ENCODE measurements around the gene SEMA3A. TPM values are rescaled to one million over a fixed set of nuclear protein-coding genes. Genes with fewer than 3 reads are reported as not detected.

SEMA3A gene
- total RNA-seq, 1 experiment from 2014 or later: 20.2 TPM

GRCh38 chr7:83946801-83947200, 247.8 kb downstream of the SEMA3A start:
- TF ChIP-seq CTCF (IDR thresholded peaks at IDR 0.05; ENCODE audit: unreplicated experiment): no peak
- Mint-ChIP-seq H3K36me3 (ENCODE audit: insufficient read depth, unreplicated experiment) (no peaks in the 10 kb centered on the region), H3K4me1 (ENCODE audit: low read depth, unreplicated experiment) (no peaks in the 10 kb centered on the region), H3K27ac (ENCODE audit: unreplicated experiment) (no peak overlapping the region), H3K27me3 (ENCODE audit: unreplicated experiment) (no peaks in the 10 kb centered on the region), H3K9me3 (ENCODE audit: low read depth, unreplicated experiment) (no peaks in the 10 kb centered on the region), H3K4me3 (ENCODE audit: low read depth, unreplicated experiment) (no peak overlapping the region)
- intact Hi-C loops (cut with micrococcal nuclease; ENCODE audit: unreplicated experiment): no loop called here
- CTCF ChIA-PET: no interaction called here
- DNase-seq: no peak
- no TSS peak for BruUV-seq (replicated peaks)

GRCh38 chr7:83941300-83941699, 253.3 kb downstream of the SEMA3A start:
- no peak for DNase-seq
- intact Hi-C loops (cut with micrococcal nuclease; ENCODE audit: unreplicated experiment): no loop called here
- H3K4me1 Mint-ChIP-seq (ENCODE audit: low read depth, unreplicated experiment): no peaks in the 10 kb centered on the region
- no peaks in the 10 kb centered on the region for H3K9me3 Mint-ChIP-seq (ENCODE audit: low read depth, unreplicated experiment)
- no peaks in the 10 kb centered on the region for H3K36me3 Mint-ChIP-seq (ENCODE audit: insufficient read depth, unreplicated experiment)
- TF ChIP-seq CTCF (IDR thresholded peaks at IDR 0.05; ENCODE audit: unreplicated experiment): no peak
- no TSS peak for BruUV-seq (replicated peaks)
- H3K27ac Mint-ChIP-seq (ENCODE audit: unreplicated experiment): no peak overlapping the region
- CTCF ChIA-PET: no interaction called here
- H3K27me3 Mint-ChIP-seq (ENCODE audit: unreplicated experiment): no peaks in the 10 kb centered on the region
- H3K4me3 Mint-ChIP-seq (ENCODE audit: low read depth, unreplicated experiment): no peak overlapping the region

GRCh38 chr7:83937930-83938329, 256.7 kb downstream of the SEMA3A start:
- H3K27ac Mint-ChIP-seq (ENCODE audit: unreplicated experiment): no peak overlapping the region
- intact Hi-C loops (cut with micrococcal nuclease; ENCODE audit: unreplicated experiment): loop anchor here (10.0 kb wide), 2 partner anchors 517 to 1917 kb away; no protein-coding TSS in a partner anchor
- H3K4me1 Mint-ChIP-seq (ENCODE audit: low read depth, unreplicated experiment): no peaks in the 10 kb centered on the region
- no peak for TF ChIP-seq CTCF (IDR thresholded peaks at IDR 0.05; ENCODE audit: unreplicated experiment)
- CTCF ChIA-PET: no interaction called here
- no peaks in the 10 kb centered on the region for H3K36me3 Mint-ChIP-seq (ENCODE audit: insufficient read depth, unreplicated experiment)
- no peaks in the 10 kb centered on the region for H3K9me3 Mint-ChIP-seq (ENCODE audit: low read depth, unreplicated experiment)
- no TSS peak for BruUV-seq (replicated peaks)
- H3K27me3 Mint-ChIP-seq (ENCODE audit: unreplicated experiment): no peaks in the 10 kb centered on the region
- DNase-seq: no peak
- H3K4me3 Mint-ChIP-seq (ENCODE audit: low read depth, unreplicated experiment): no peak overlapping the region

GRCh38 chr7:83936056-83936708, 258.4 kb downstream of the SEMA3A start:
- H3K4me3 Mint-ChIP-seq (ENCODE audit: low read depth, unreplicated experiment): no peak overlapping the region
- intact Hi-C loops (cut with micrococcal nuclease; ENCODE audit: unreplicated experiment): loop anchor here (1.0 to 10.0 kb wide), 3 partner anchors 519 to 1919 kb away; no protein-coding TSS in a partner anchor
- H3K27me3 Mint-ChIP-seq (ENCODE audit: unreplicated experiment): no peaks in the 10 kb centered on the region
- H3K36me3 Mint-ChIP-seq (ENCODE audit: insufficient read depth, unreplicated experiment): no peaks in the 10 kb centered on the region
- CTCF ChIA-PET: interaction anchor here (0.6 to 0.8 kb wide), 2 partner anchors 1088 to 1942 kb away, joined by 3 read pairs; no protein-coding TSS in a partner anchor
- BruUV-seq (replicated peaks): no TSS peak
- TF ChIP-seq CTCF (IDR thresholded peaks at IDR 0.05; ENCODE audit: unreplicated experiment): peak; percentile 57
- no peak overlapping the region for H3K27ac Mint-ChIP-seq (ENCODE audit: unreplicated experiment)
- no peaks in the 10 kb centered on the region for H3K9me3 Mint-ChIP-seq (ENCODE audit: low read depth, unreplicated experiment)
- peaks cover 6% of the 10 kb centered on the region for H3K4me1 Mint-ChIP-seq (ENCODE audit: low read depth, unreplicated experiment)
- DNase-seq: peak; percentile 56

All from Calu3 (cell line).